HG03103 (cell line): ENCODE results near the gene SMYD3.

ENCODE experiments used
- ATAC-seq: cut with Tn5 transposase; IDR thresholded peaks from one replicate; pipeline ENCODE4 v1.9.1; 2021; ENCODE audit warnings: low read depth; ENCODE audit not compliant: unreplicated experiment

Gene SMYD3

DNA sequence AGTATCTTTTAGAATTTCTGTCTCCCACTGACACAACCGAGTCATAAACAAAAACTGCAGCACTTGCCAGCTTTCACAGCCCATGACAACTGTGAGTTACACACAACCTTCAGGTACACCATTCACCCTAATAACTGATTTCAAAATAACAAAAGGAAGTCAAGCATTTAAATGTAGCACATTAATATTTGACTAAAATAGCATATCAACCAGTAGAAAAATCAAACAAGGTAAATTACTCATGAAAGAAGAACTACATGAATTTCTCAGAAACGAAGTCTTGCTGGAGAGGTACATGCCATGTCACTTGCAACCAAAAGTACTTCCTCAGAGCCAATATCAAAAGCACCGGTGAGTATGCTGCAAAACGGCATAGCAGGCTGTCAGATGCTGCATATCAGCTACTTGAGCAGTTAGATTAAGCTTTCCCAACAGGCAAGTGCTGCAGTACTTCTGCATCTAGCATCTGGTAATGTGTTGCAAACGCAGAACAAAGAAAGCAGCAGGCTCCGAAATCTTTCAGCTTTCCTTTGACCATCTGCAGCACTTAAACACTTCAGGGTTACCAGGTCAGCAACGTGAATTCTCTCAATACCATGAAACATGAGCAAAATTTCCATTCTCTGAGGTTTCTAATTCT is 223.2 kb downstream of the SMYD3 start:
- no peak for ATAC-seq

GRCh38 chr1:246281639-246282038 is 225.4 kb downstream of the SMYD3 start:
- no peak for ATAC-seq

GRCh38 chr1:246281195-246281594 is 225.9 kb downstream of the SMYD3 start:
- no peak for ATAC-seq

- ATAC-seq: no peak
These were observed 226.5 kb downstream of the SMYD3 start for GRCh38 chr1:246280551-246280950.

GRCh38 chr1:246279402-246279801 is 227.7 kb downstream of the SMYD3 start:
- no peak for ATAC-seq

DNA sequence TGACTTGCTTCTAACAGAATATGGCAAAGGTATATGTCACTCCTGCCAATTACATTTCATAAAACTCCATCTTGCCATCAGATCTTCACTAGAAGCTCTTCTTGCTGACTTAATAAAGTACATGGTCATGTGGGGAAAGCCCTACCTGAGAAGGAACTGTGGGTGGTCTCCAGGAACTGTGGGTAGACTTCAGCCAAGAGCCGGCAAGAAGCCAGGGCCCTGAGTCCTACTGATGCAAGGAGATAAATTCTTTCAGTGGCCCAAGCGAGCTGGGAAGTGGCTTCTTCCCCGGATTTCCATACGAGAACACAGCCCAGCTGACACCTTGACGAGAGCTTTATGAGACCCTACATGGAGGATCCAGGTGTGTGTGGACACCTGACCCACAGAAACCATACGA is 228.7 kb downstream of the SMYD3 start:
- no peak for ATAC-seq

- ATAC-seq: no peak
These were observed 232.0 kb downstream of the SMYD3 start for GRCh38 chr1:246275036-246275435.

DNA sequence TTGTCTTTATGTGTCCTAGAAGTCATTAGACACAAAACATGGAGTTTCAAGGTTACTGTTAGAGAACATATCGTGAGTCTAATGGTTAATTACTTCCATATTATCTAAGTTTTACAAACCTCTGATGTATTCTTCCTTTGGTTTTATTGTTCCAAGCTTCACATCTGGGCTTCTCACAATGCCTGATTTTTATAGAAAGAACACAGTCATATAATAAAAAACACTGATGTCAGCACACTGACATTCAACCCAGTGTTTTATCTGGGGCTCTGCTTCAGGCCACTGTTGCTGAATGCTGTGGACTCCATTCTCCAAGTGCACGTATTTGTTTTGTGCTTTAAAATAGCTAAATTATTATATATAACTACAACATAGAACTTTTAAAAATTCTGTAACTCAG is 232.9 kb downstream of the SMYD3 start:
- no peak for ATAC-seq

- no peak for ATAC-seq
These were observed 235.6 kb downstream of the SMYD3 start for GRCh38 chr1:246271516-246271915.

GRCh38 chr1:246270236-246270635 is 236.8 kb downstream of the SMYD3 start:
- no peak for ATAC-seq

- ATAC-seq: no peak
These were observed 237.6 kb downstream of the SMYD3 start for GRCh38 chr1:246269466-246269865.

- ATAC-seq: no peak
These were observed 239.2 kb downstream of the SMYD3 start for GRCh38 chr1:246267896-246268295.

- no peak for ATAC-seq
These were observed 239.7 kb downstream of the SMYD3 start for GRCh38 chr1:246267426-246267825.

- no peak for ATAC-seq
These were observed 241.6 kb downstream of the SMYD3 start for GRCh38 chr1:246265481-246265880.

DNA sequence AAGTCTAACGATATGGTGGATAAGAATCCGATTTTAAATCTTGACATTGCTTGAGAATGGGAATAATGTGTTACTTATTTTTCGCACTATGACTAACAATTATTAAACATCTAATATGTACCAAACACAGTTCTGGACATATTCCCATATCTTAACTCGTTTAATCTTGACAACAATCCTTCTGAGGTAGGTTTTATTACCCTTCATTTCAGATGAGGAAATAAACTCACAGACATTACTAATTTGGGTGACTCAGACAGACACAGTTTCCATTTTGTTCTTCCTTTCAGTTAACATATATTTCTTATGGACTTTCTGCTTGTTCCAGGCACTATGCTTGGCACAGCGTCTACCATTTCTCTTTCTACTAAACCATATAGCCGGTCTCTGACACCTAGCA is 244.8 kb downstream of the SMYD3 start:
- no peak for ATAC-seq

DNA sequence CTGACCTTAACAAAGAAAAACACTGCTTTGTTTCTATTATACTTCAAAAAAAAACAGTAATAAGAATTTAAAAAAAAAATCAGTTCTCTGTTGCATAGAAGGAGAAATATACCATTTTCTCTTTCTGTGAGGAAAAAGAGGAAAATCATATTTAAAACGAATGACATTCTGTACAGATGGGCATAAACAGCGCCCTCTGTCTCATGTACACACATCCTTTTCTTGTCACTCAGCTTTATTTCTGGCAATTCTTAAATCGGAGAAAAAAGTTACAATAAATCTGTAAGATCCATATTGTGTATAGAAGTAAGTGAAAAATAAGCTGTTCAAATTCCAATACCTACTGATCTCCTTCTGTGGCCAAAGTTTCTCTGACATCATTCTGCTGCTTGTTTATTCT is 245.4 kb downstream of the SMYD3 start:
- no peak for ATAC-seq

- ATAC-seq: no peak
These were observed 248.8 kb downstream of the SMYD3 start for GRCh38 chr1:246258250-246258649.

GRCh38 chr1:246255773-246256172 is 251.3 kb downstream of the SMYD3 start:
- no peak for ATAC-seq

- ATAC-seq: no peak
These were observed 252.2 kb downstream of the SMYD3 start for GRCh38 chr1:246254854-246255253.

DNA sequence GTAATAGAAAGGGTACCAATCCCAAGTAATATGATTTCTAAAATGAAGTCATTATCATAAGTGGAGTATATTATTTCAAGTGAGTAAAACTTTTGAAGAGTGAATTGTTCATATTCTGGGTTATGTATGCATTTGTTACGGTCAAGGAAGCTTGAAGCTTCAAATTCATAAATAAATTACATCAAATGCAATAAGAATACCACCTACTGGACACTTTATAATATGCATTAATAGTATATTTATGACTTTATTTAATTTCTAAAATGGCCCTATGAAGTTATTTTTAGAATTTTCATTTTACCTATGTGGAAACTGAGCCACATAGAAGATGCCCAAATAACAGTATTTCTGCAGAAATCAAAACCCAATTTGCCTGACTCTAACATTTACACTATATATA is 260.6 kb downstream of the SMYD3 start:
- no peak for ATAC-seq

DNA sequence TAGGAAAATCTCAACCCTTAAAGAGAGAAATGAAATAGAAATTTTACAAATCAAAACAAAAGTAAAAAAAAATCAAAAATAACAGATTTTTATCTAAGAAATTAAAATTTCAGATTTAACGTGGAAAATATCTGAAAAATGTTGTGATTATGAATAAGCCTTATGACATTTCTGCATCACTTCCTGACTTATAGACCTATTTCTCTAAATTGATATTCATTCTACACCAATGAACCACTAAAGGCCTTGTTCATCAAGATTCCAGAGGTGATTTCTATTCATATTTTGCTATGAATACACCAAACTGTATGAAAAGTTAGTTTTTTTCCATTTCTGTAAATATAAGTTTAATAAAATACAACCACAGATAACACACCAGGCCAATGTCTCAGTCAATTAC is 261.5 kb downstream of the SMYD3 start:
- ATAC-seq: no peak

DNA sequence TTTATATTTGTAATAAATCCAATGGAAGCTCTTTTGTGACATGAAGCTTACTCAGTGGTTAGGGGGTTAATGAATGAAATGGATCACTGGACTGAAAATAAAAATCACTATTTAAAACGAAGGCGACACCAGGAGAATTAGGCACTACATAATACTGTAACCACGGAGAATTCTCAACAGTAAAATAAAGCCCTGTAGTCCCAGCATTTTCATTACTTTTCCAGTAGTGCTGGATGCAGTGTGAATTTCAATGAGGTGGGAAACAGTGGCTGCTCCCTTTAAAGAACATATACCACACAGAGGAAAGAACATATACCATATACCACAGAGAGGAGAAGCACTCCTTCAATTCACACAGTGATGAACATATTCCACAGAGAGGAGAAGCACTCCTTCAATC is 275.0 kb downstream of the SMYD3 start:
- ATAC-seq: no peak

- no peak for ATAC-seq
These were observed 281.0 kb downstream of the SMYD3 start for GRCh38 chr1:246226041-246226440.
